Activated CD8-positive, alpha-beta T cell treated with anti-CD3 and anti-CD28 coated beads for 36 hours (primary cell): ENCODE data around the gene CTNNA1. TPM values are rescaled to one million over a fixed set of nuclear protein-coding genes. Genes with fewer than 3 reads are reported as not detected.

Source experiments
- ATAC-seq: fragments of 200-7000 bp; cut with Tn5 transposase; one replicate; pipeline ENCODE4 v1.10.0; 2021; ENCODE audit warnings: mild to moderate bottlenecking, moderate library complexity
- CTCF ChIA-PET: fragments of 350-600 bp; sonication (Branson Sonifier 250); formaldehyde crosslinking; loops from one replicate; lab custom pipeline; 2021; ENCODE audit warnings: antibody characterized with exemption; lab: Charles Lee
- POLR2A ChIA-PET: fragments of 350-600 bp; sonication (Branson Sonifier 250); formaldehyde crosslinking; loops from one replicate; lab custom pipeline; 2021; ENCODE audit warnings: antibody characterized with exemption; lab: Charles Lee
- DNase-seq: peaks from one replicate; pipeline ENCODE4 v3.0.0-alpha.2; 2020
- H3K27ac Mint-ChIP-seq: one replicate; pipeline ENCODE4 v1.8.0; 2021; ENCODE audit warnings: mild to moderate bottlenecking, mixed read lengths
- H3K27me3 Mint-ChIP-seq: one replicate; pipeline ENCODE4 v1.8.0; 2021; ENCODE audit warnings: mixed read lengths
- H3K36me3 Mint-ChIP-seq: one replicate; pipeline ENCODE4 v1.8.0; 2021; ENCODE audit warnings: low read depth, mixed read lengths
- H3K4me1 Mint-ChIP-seq: one replicate; pipeline ENCODE4 v1.8.0; 2021; ENCODE audit warnings: low read depth, mixed read lengths
- H3K4me3 Mint-ChIP-seq: one replicate; pipeline ENCODE4 v1.8.0; 2021; ENCODE audit warnings: mild to moderate bottlenecking, moderate library complexity, mixed read lengths
- H3K9me3 Mint-ChIP-seq: one replicate; pipeline ENCODE4 v1.8.0; 2021; ENCODE audit warnings: mixed read lengths
- CTCF ChIP-seq: fragments of 200-600 bp; IDR thresholded peaks from one replicate; pipeline ENCODE4 v1.8.0; 2022; ENCODE audit warnings: antibody characterized with exemption, mild to moderate bottlenecking
- intact Hi-C: fragments of 100-400 bp; cut with micrococcal nuclease; formaldehyde crosslinking; loops from one replicate; pipeline ENCODE4 v1.10.0; 2022
- total RNA-seq, 2 experiments: library from RNA; stranded (reverse); gene quantifications; one replicate each; pipeline ENCODE4 v1.2.3, GENCODE V29; 2021

The CTNNA1 gene
- total RNA-seq, 2 experiments from 2014 or later: 77.3 to 85.6 TPM

GRCh38 chr5:138824924-138825863 lies 72.0 kb downstream of the CTNNA1 start:
- peak; percentile 71 for TF ChIP-seq CTCF
- intact Hi-C loops: loop anchor here (10.0 kb wide), 1 partner anchor 440 kb away; no protein-coding TSS in a partner anchor
- Mint-ChIP-seq H3K27ac (peak overlapping the region; percentile 17), H3K4me3 (no peak overlapping the region), H3K36me3 (no peaks in the 10 kb centered on the region), H3K27me3 (peaks cover 14% of the 10 kb centered on the region), H3K9me3 (no peaks in the 10 kb centered on the region), H3K4me1 (peaks cover 7% of the 10 kb centered on the region)
- POLR2A ChIA-PET: no interaction called here
- ATAC-seq: peak; percentile 90
- CTCF ChIA-PET: interaction anchor here (0.6 to 2.8 kb wide), 37 partner anchors 8 to 653 kb away, joined by 3 to 22 read pairs (median 3); partner anchors contain the start of gene LRRTM2
- peak; percentile 47 for DNase-seq

GRCh38 chr5:138828556-138828955 lies 75.3 kb downstream of the CTNNA1 start:
- Mint-ChIP-seq H3K4me3 (no peak overlapping the region), H3K27ac (no peak overlapping the region), H3K27me3 (peaks cover 4% of the 10 kb centered on the region), H3K4me1 (peaks cover 7% of the 10 kb centered on the region), H3K36me3 (no peaks in the 10 kb centered on the region), H3K9me3 (no peaks in the 10 kb centered on the region)
- DNase-seq (no peak), ATAC-seq (no peak)
- POLR2A ChIA-PET: no interaction called here
- CTCF ChIA-PET: no interaction called here
- intact Hi-C loops: loop anchor here (10.0 kb wide), 1 partner anchor 436 kb away; no protein-coding TSS in a partner anchor
- TF ChIP-seq CTCF: no peak

- Mint-ChIP-seq H3K27me3 (peaks cover 2% of the 10 kb centered on the region), H3K4me1 (peaks cover 4% of the 10 kb centered on the region), H3K9me3 (no peaks in the 10 kb centered on the region), H3K27ac (no peak overlapping the region), H3K4me3 (no peak overlapping the region), H3K36me3 (no peaks in the 10 kb centered on the region)
- POLR2A ChIA-PET: no interaction called here
- intact Hi-C loops: loop anchor here (10.0 kb wide), 1 partner anchor 435 kb away; no protein-coding TSS in a partner anchor
- CTCF ChIA-PET: interaction anchor here (0.7 kb wide), 1 partner anchor 28 kb away, joined by 3 read pairs; no protein-coding TSS in a partner anchor
- no peak for ATAC-seq
- no peak for TF ChIP-seq CTCF
- DNase-seq: no peak
These were observed 76.1 kb downstream of the CTNNA1 start for GRCh38 chr5:138829341-138829740.

- no peak for ATAC-seq
- no peak for TF ChIP-seq CTCF
- Mint-ChIP-seq H3K27me3 (peaks cover 5% of the 10 kb centered on the region), H3K9me3 (no peaks in the 10 kb centered on the region), H3K4me3 (no peak overlapping the region), H3K36me3 (no peaks in the 10 kb centered on the region), H3K4me1 (no peaks in the 10 kb centered on the region), H3K27ac (no peak overlapping the region)
- ChIA-PET CTCF (interaction anchor here (1.0 to 1.4 kb wide), 2 partner anchors 10 to 42 kb away, joined by 3 to 4 read pairs; no protein-coding TSS in a partner anchor), POLR2A (no interaction called here)
- no peak for DNase-seq
- intact Hi-C loops: no loop called here
These were observed 78.5 kb downstream of the CTNNA1 start for GRCh38 chr5:138831703-138832102.

GRCh38 chr5:138832218-138832617 lies 79.0 kb downstream of the CTNNA1 start:
- ATAC-seq (no peak), DNase-seq (no peak)
- no peak for TF ChIP-seq CTCF
- Mint-ChIP-seq H3K4me3 (no peak overlapping the region), H3K27me3 (peaks cover 5% of the 10 kb centered on the region), H3K36me3 (no peaks in the 10 kb centered on the region), H3K4me1 (no peaks in the 10 kb centered on the region), H3K27ac (no peak overlapping the region), H3K9me3 (no peaks in the 10 kb centered on the region)
- ChIA-PET POLR2A (no interaction called here), CTCF (interaction anchor here (1.0 to 1.4 kb wide), 2 partner anchors 10 to 42 kb away, joined by 3 to 4 read pairs; no protein-coding TSS in a partner anchor)
- intact Hi-C loops: no loop called here
